SH-SY5Y (cell line): ENCODE measurements around the gene INTS7.

Experiments
- GATA2 ChIP-seq: IDR thresholded peaks from 2 replicates; pipeline ENCODE4 v1.6.1; 2011; ENCODE audit warnings: mild to moderate bottlenecking, low read depth, low read length
- GATA3 ChIP-seq: IDR thresholded peaks from 2 replicates; pipeline ENCODE4 v1.6.1; 2011; ENCODE audit warnings: low read depth, mild to moderate bottlenecking, low read length, moderate library complexity

GRCh38 chr1:211938561-211938997 is 96.8 kb downstream of the INTS7 start:
- TF ChIP-seq GATA2 (no peak), GATA3 (no peak)
